ENCODE measurements around the gene ROBO4. TPM values are rescaled to one million over a fixed set of nuclear protein-coding genes. Genes with fewer than 3 reads are reported as not detected.

Gene ROBO4
- total RNA-seq, 2 donors from 2014 or later: 8.5 to 18.8 TPM

Other genes with a start within 250 kb of the ROBO4 start
- 10 to 100 TPM in 1 of 2 donors, 1 to 10 TPM in 1; 9.7 to 20.0 TPM for gene SIAE, start 224.1 kb downstream of the ROBO4 start, total RNA-seq
- gene SPA17, start 224.0 kb downstream of the ROBO4 start, total RNA-seq: 1 to 10 TPM; 3.9 to 6.4 TPM
- gene NRGN, start 157.9 kb downstream of the ROBO4 start, total RNA-seq: 10 to 100 TPM in 1 of 2 donors, 1 to 10 TPM in 1; 7.3 to 17.5 TPM
- gene VSIG2, start 145.6 kb downstream of the ROBO4 start, total RNA-seq: 1 to 10 TPM; 1.2 to 2.7 TPM
- 100 to 1,000 TPM in 1 of 2 donors, 10 to 100 TPM in 1; 54.2 to 116 TPM for gene ESAM, start 135.6 kb downstream of the ROBO4 start, total RNA-seq
- 10 to 100 TPM; 16.4 to 29.4 TPM for gene MSANTD2, start 97.5 kb downstream of the ROBO4 start, total RNA-seq
- 10 to 100 TPM in 1 of 2 donors, 1 to 10 TPM in 1; 5.5 to 13.7 TPM for gene ROBO3, start 32.4 kb downstream of the ROBO4 start, total RNA-seq
- gene HEPN1, start 21.4 kb upstream of the ROBO4 start, total RNA-seq: under 1 TPM in 1 of 2 donors, not detected in 1; 0.41 TPM
- gene HEPACAM, start 38.2 kb upstream of the ROBO4 start, total RNA-seq: 1 to 10 TPM in 1 of 2 donors, under 1 TPM in 1; 0.49 to 1.2 TPM
- 1 to 10 TPM in 1 of 2 donors, under 1 TPM in 1; 0.49 to 1.2 TPM for gene CCDC15, start 56.3 kb upstream of the ROBO4 start, total RNA-seq
- gene SLC37A2, start 165.4 kb upstream of the ROBO4 start, total RNA-seq: 10 to 100 TPM in 1 of 2 donors, 1 to 10 TPM in 1; 8.9 to 11.6 TPM
- gene TMEM218, start 213.8 kb upstream of the ROBO4 start, total RNA-seq: 10 to 100 TPM; 15.2 to 17.7 TPM

Data from thoracic aorta (tissue), 2 donors.